Measurements from ENCODE around the gene CLDN14.

DNA sequence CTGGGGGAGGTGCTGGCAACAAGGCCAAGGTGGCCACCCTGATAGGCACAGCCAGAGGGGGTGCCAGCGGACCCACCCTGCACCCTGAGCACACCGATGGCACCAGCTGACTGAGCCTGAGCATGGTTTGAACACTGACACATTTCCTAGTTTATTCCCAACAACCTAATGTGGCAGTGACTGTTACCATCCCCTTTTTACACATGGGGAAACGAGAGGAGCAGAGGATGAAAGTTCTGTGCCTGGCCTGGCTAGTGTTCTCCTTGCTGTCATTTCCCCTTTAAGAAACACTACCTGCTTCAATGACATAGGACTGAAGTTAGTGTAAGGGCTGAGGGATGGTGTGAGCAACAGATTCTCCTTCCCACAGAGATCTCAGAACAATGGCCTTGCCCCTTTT is 15.3 kb downstream of the CLDN14 start:
- TF ChIP-seq, protein P1, sequence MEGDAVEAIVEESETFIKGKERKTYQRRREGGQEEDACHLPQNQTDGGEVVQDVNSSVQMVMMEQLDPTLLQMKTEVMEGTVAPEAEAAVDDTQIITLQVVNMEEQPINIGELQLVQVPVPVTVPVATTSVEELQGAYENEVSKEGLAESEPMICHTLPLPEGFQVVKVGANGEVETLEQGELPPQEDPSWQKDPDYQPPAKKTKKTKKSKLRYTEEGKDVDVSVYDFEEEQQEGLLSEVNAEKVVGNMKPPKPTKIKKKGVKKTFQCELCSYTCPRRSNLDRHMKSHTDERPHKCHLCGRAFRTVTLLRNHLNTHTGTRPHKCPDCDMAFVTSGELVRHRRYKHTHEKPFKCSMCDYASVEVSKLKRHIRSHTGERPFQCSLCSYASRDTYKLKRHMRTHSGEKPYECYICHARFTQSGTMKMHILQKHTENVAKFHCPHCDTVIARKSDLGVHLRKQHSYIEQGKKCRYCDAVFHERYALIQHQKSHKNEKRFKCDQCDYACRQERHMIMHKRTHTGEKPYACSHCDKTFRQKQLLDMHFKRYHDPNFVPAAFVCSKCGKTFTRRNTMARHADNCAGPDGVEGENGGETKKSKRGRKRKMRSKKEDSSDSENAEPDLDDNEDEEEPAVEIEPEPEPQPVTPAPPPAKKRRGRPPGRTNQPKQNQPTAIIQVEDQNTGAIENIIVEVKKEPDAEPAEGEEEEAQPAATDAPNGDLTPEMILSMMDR (IDR thresholded peaks at IDR 0.05): no peak
- no peak for TF ChIP-seq POLR2AphosphoS5 (IDR thresholded peaks at IDR 0.05; ENCODE audit: insufficient read depth in 1 of 2, low read depth in 1 of 2)
- TF ChIP-seq POLR2A (IDR thresholded peaks at IDR 0.05): no peak
